Activated naive CD8-positive, alpha-beta T cell (primary cell): ENCODE measurements around the gene SLPI.

Source experiments
- H3K27ac Mint-ChIP-seq: one replicate; pipeline ENCODE4 v1.8.0; 2021; ENCODE audit warnings: mixed read lengths
- H3K27me3 Mint-ChIP-seq: one replicate; pipeline ENCODE4 v1.8.0; 2021; ENCODE audit warnings: mixed read lengths
- H3K36me3 Mint-ChIP-seq: one replicate; pipeline ENCODE4 v1.8.0; 2021; ENCODE audit warnings: mixed read lengths
- H3K4me1 Mint-ChIP-seq: one replicate; pipeline ENCODE4 v1.8.0; 2021; ENCODE audit warnings: low read depth, mixed read lengths
- H3K4me3 Mint-ChIP-seq: one replicate; pipeline ENCODE4 v1.8.0; 2021; ENCODE audit warnings: mild to moderate bottlenecking, mixed read lengths
- H3K9me3 Mint-ChIP-seq: one replicate; pipeline ENCODE4 v1.8.0; 2021; ENCODE audit warnings: low read depth, mixed read lengths

SLPI gene

GRCh38 chr20:45254383-45255262 lies at the start of gene SLPI:
TSS of gene SLPI (minus strand) at chr20:45254564. CDS start at chr20:45254543, 21 bp downstream.
- Mint-ChIP-seq H3K27me3 (peaks cover 11% of the 10 kb centered on the region), H3K4me3 (no peak within 1 kb of the TSS), H3K4me1 (no peaks in the 10 kb centered on the region), H3K27ac (no peak within 1 kb of the TSS), H3K36me3 (no peaks in the 10 kb centered on the region), H3K9me3 (no peaks in the 10 kb centered on the region)

GRCh38 chr20:45303586-45304463 lies 49.5 kb upstream of the SLPI start:
- Mint-ChIP-seq H3K9me3 (no peaks in the 10 kb centered on the region), H3K4me3 (no peak overlapping the region), H3K27ac (no peak overlapping the region), H3K27me3 (peaks cover 15% of the 10 kb centered on the region), H3K4me1 (peaks cover 2% of the 10 kb centered on the region), H3K36me3 (no peaks in the 10 kb centered on the region)

- no peak overlapping the region for H3K27ac Mint-ChIP-seq
Observed at GRCh38 chr20:45301824-45302271, 47.5 kb upstream of the SLPI start.

GRCh38 chr20:45300961-45301360 lies 46.6 kb upstream of the SLPI start:
- peaks cover 16% of the 10 kb centered on the region for H3K27me3 Mint-ChIP-seq

More at GRCh38 chr20:45301824-45302271, 47.5 kb upstream of the SLPI start:
- Mint-ChIP-seq H3K27me3 (peaks cover 12% of the 10 kb centered on the region), H3K9me3 (no peaks in the 10 kb centered on the region), H3K36me3 (no peaks in the 10 kb centered on the region), H3K4me3 (no peak overlapping the region), H3K4me1 (peaks cover 2% of the 10 kb centered on the region)

GRCh38 chr20:45299786-45300185 lies 45.4 kb upstream of the SLPI start:
- no peaks in the 10 kb centered on the region for H3K9me3 Mint-ChIP-seq
- H3K36me3 Mint-ChIP-seq: no peaks in the 10 kb centered on the region
- H3K4me1 Mint-ChIP-seq: peaks cover 2% of the 10 kb centered on the region

More at GRCh38 chr20:45300961-45301360, 46.6 kb upstream of the SLPI start:
- Mint-ChIP-seq H3K4me1 (peaks cover 2% of the 10 kb centered on the region), H3K9me3 (no peaks in the 10 kb centered on the region), H3K4me3 (no peak overlapping the region), H3K36me3 (no peaks in the 10 kb centered on the region), H3K27ac (no peak overlapping the region)

GRCh38 chr20:45297786-45298497 lies 43.6 kb upstream of the SLPI start:
- H3K36me3 Mint-ChIP-seq: no peaks in the 10 kb centered on the region

More at GRCh38 chr20:45299786-45300185, 45.4 kb upstream of the SLPI start:
- Mint-ChIP-seq H3K27ac (no peak overlapping the region), H3K27me3 (peaks cover 13% of the 10 kb centered on the region), H3K4me3 (no peak overlapping the region)

GRCh38 chr20:45294659-45295058 lies 40.3 kb upstream of the SLPI start:
- Mint-ChIP-seq H3K4me3 (no peak overlapping the region), H3K36me3 (no peaks in the 10 kb centered on the region), H3K27me3 (peaks cover 14% of the 10 kb centered on the region), H3K27ac (no peak overlapping the region), H3K4me1 (peaks cover 5% of the 10 kb centered on the region), H3K9me3 (no peaks in the 10 kb centered on the region)

More at GRCh38 chr20:45297786-45298497, 43.6 kb upstream of the SLPI start:
- peaks cover 11% of the 10 kb centered on the region for H3K27me3 Mint-ChIP-seq
- no peak overlapping the region for H3K4me3 Mint-ChIP-seq
- no peaks in the 10 kb centered on the region for H3K9me3 Mint-ChIP-seq
- H3K27ac Mint-ChIP-seq: no peak overlapping the region
- peaks cover 7% of the 10 kb centered on the region for H3K4me1 Mint-ChIP-seq

GRCh38 chr20:45294003-45294368 lies 39.6 kb upstream of the SLPI start:
- Mint-ChIP-seq H3K4me3 (peak overlapping the region; percentile 80), H3K4me1 (peaks cover 5% of the 10 kb centered on the region), H3K36me3 (no peaks in the 10 kb centered on the region), H3K27me3 (peaks cover 14% of the 10 kb centered on the region), H3K9me3 (no peaks in the 10 kb centered on the region), H3K27ac (no peak overlapping the region)

- Mint-ChIP-seq H3K4me1 (peaks cover 5% of the 10 kb centered on the region), H3K27ac (no peak overlapping the region), H3K27me3 (peaks cover 14% of the 10 kb centered on the region), H3K4me3 (peak overlapping the region; percentile 80), H3K36me3 (no peaks in the 10 kb centered on the region), H3K9me3 (no peaks in the 10 kb centered on the region)
Observed at GRCh38 chr20:45293041-45294002, 39.0 kb upstream of the SLPI start.

GRCh38 chr20:45292343-45292742 lies 38.0 kb upstream of the SLPI start:
- no peaks in the 10 kb centered on the region for H3K36me3 Mint-ChIP-seq
- H3K4me1 Mint-ChIP-seq: peaks cover 5% of the 10 kb centered on the region
- H3K9me3 Mint-ChIP-seq: no peaks in the 10 kb centered on the region
- H3K27ac Mint-ChIP-seq: no peak overlapping the region
- peak overlapping the region; percentile 75 for H3K4me3 Mint-ChIP-seq
- H3K27me3 Mint-ChIP-seq: peaks cover 14% of the 10 kb centered on the region

- H3K27ac Mint-ChIP-seq: no peak overlapping the region
- no peaks in the 10 kb centered on the region for H3K9me3 Mint-ChIP-seq
- H3K4me3 Mint-ChIP-seq: peak overlapping the region; percentile 13
- no peaks in the 10 kb centered on the region for H3K36me3 Mint-ChIP-seq
- H3K27me3 Mint-ChIP-seq: peaks cover 14% of the 10 kb centered on the region
- peaks cover 5% of the 10 kb centered on the region for H3K4me1 Mint-ChIP-seq
Observed at GRCh38 chr20:45291526-45291925, 37.2 kb upstream of the SLPI start.

GRCh38 chr20:45290677-45291355 lies 36.5 kb upstream of the SLPI start:
- Mint-ChIP-seq H3K36me3 (no peaks in the 10 kb centered on the region), H3K27ac (no peak overlapping the region), H3K9me3 (no peaks in the 10 kb centered on the region), H3K4me1 (peaks cover 5% of the 10 kb centered on the region), H3K27me3 (peaks cover 12% of the 10 kb centered on the region), H3K4me3 (no peak overlapping the region)

GRCh38 chr20:45289942-45290676 lies 35.7 kb upstream of the SLPI start:
- no peaks in the 10 kb centered on the region for H3K9me3 Mint-ChIP-seq
- H3K27ac Mint-ChIP-seq: no peak overlapping the region
- H3K4me3 Mint-ChIP-seq: no peak overlapping the region
- no peaks in the 10 kb centered on the region for H3K36me3 Mint-ChIP-seq
- peaks cover 5% of the 10 kb centered on the region for H3K4me1 Mint-ChIP-seq
- H3K27me3 Mint-ChIP-seq: peaks cover 14% of the 10 kb centered on the region
